Gastrocnemius medialis (tissue), 4 donors: ENCODE data around the gene PRKCE. TPM values are rescaled to one million over a fixed set of nuclear protein-coding genes. Genes with fewer than 3 reads are reported as not detected.

ENCODE experiments used
- ATAC-seq, 2 donors: fragments of 150-250 bp; one replicate each; pipeline ENCODE4 v1.9.1; 2016
- DNase-seq, 2 donors: peaks; one replicate each; pipeline ENCODE4 v3.0.0-alpha.2; 2019
- H3K27ac ChIP-seq, 4 donors: fragments of 200-600 bp; sonication (generic); 1 replicate in 1 of 4; 2 replicates in 3 of 4; pipeline ENCODE4 v1.5.1; 2016 to 2018; ENCODE audit warnings: mild to moderate bottlenecking in 2 of 4, moderate library complexity in 1 of 4
- H3K27me3 ChIP-seq, 3 donors: fragments of 200-600 bp; sonication (generic) in 2 of 3; 1 replicate in 1 of 3; 2 replicates in 2 of 3; pipeline versions ENCODE4 v1.5.1 to v1.6.0; 2016 to 2019; ENCODE audit warnings: mild to moderate bottlenecking in 1 of 3, moderate library complexity in 1 of 3
- H3K36me3 ChIP-seq, 2 donors: fragments of 200-600 bp; sonication (generic) in 1 of 2; one replicate each; pipeline ENCODE4 v1.5.1; 2017 to 2018
- H3K4me1 ChIP-seq, 2 donors: fragments of 200-600 bp; sonication (generic) in 1 of 2; one replicate each; pipeline ENCODE4 v1.5.1; 2016 to 2017; ENCODE audit warnings: mild to moderate bottlenecking in 2 of 2
- H3K4me3 ChIP-seq, 4 donors: fragments of 200-600 bp; sonication (generic) in 3 of 4; 1 replicate in 1 of 4; 2 replicates in 3 of 4; pipeline ENCODE4 v1.5.1; 2016 to 2019; ENCODE audit warnings: mild to moderate bottlenecking in 2 of 4
- H3K9me3 ChIP-seq, 3 donors: fragments of 200-600 bp; sonication (generic) in 2 of 3; 1 replicate in 1 of 3; 2 replicates in 2 of 3; pipeline ENCODE4 v1.5.1; 2016 to 2019
- POLR2A ChIP-seq, 2 donors: fragments of 450-650 bp; IDR thresholded peaks; one replicate each; pipeline ENCODE4 v1.6.1; 2017; ENCODE audit warnings: antibody characterized with exemption in 2 of 2, mild to moderate bottlenecking in 2 of 2, moderate library complexity in 2 of 2
- in situ Hi-C, 4 donors: fragments of 200-750 bp; cut with MboI; loops; one replicate each; pipeline versions ENCODE4 v1.15.0 to v1.8.0; 2017; ENCODE audit warnings: low sequenced_read_pairs in 4 of 4
- intact Hi-C: fragments of 100-400 bp; cut with DNase I; formaldehyde crosslinking; loops from one replicate; pipeline ENCODE4 v1.15.1; 2023; ENCODE audit warnings: low total_unique reads
- total RNA-seq, 4 donors: library from RNA; depleted of rRNA; stranded (reverse); fragments of >200 nt; gene quantifications; one replicate each; pipeline versions ENCODE4 v1.1.0 to v1.2.3, GENCODE V29; 2016
- TF ChIP-seq, protein P1 (sequence below), 5 experiments: fragments of 450-650 bp in 3 of 5; fragments of 200-600 bp in 2 of 5; sonication (generic) in 2 of 5; IDR thresholded peaks in 4 of 5; conservative IDR thresholded peaks in 1 of 5; 1 replicate in 4 of 5; 2 replicates in 1 of 5; pipeline ENCODE4 v1.5.1; 2016 to 2019; ENCODE audit warnings: antibody characterized with exemption in 5 of 5, mild to moderate bottlenecking in 3 of 5, moderate library complexity in 3 of 5

PRKCE gene
- total RNA-seq, 4 donors from 2014 or later: 5.8 to 28.9 (median 11.8) TPM

DNA sequence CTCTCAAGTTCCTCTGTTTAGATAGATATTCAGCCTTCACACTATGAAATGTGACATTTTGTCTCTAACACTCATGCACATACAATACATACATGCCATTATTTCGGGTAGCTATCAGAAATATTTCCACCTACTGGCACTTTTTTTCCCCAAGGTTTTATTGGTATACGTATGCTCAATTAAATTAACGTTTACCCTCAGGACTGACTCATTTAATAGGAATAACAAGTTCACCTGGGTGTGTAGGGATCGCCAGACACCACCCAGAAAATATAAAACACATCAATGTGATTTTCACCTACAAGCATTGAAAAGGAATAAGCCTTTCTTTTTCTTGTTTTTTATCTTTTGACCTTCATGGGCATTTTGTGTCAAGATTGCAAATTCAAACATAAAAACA, 507.2 kb downstream of the PRKCE start:
- no peak for ATAC-seq
- H3K4me1 ChIP-seq: peaks cover under 1 to 1% of the 10 kb centered on the region in 2 donors
- H3K9me3 ChIP-seq: no peaks in the 10 kb centered on the region
- no peak for TF ChIP-seq POLR2A (IDR thresholded peaks at IDR 0.05)
- TF ChIP-seq, protein P1, sequence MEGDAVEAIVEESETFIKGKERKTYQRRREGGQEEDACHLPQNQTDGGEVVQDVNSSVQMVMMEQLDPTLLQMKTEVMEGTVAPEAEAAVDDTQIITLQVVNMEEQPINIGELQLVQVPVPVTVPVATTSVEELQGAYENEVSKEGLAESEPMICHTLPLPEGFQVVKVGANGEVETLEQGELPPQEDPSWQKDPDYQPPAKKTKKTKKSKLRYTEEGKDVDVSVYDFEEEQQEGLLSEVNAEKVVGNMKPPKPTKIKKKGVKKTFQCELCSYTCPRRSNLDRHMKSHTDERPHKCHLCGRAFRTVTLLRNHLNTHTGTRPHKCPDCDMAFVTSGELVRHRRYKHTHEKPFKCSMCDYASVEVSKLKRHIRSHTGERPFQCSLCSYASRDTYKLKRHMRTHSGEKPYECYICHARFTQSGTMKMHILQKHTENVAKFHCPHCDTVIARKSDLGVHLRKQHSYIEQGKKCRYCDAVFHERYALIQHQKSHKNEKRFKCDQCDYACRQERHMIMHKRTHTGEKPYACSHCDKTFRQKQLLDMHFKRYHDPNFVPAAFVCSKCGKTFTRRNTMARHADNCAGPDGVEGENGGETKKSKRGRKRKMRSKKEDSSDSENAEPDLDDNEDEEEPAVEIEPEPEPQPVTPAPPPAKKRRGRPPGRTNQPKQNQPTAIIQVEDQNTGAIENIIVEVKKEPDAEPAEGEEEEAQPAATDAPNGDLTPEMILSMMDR (IDR thresholded peaks at IDR 0.05 in 4 of 5, conservative IDR thresholded peaks at IDR 0.05 in 1 of 5): no peak
- H3K36me3 ChIP-seq: peaks cover 0 to 7% of the 10 kb centered on the region in 2 donors
- no peak overlapping the region for H3K4me3 ChIP-seq
- intact Hi-C loops (no loop called here), in situ Hi-C loops (no loop called here)
- no peaks in the 10 kb centered on the region for H3K27me3 ChIP-seq
- no peak for DNase-seq
- no peak overlapping the region for H3K27ac ChIP-seq

DNA sequence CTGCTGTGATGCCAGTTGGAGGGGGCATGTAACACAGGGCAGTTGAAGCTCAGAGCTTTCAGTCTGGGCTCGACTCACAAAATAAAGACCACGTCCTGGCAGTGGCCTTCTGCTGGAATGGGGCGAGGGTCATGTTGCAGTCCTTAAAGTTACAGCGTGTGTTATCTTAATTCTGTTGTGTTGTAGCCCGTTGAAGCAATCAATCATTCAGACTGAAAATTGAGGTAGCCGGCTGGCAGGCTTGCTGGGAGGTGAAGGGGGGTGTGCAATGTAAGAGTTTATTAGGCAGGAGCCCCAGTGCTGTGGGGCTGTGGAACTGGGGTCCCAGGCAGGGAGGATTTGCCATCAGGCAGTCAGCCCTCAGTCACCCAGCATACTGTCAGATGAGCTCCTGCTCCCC, 508.9 kb downstream of the PRKCE start:
- Histone ChIP-seq H3K27ac (no peak overlapping the region), H3K36me3 (peaks cover 0 to 7% of the 10 kb centered on the region in 2 donors), H3K9me3 (no peaks in the 10 kb centered on the region), H3K27me3 (no peaks in the 10 kb centered on the region), H3K4me3 (no peak overlapping the region), H3K4me1 (peaks cover 13 to 14% of the 10 kb centered on the region in 2 donors)
- TF ChIP-seq POLR2A (IDR thresholded peaks at IDR 0.05): no peak
- TF ChIP-seq, protein P1 (IDR thresholded peaks at IDR 0.05 in 4 of 5, conservative IDR thresholded peaks at IDR 0.05 in 1 of 5): no peak
- intact Hi-C loops (no loop called here), in situ Hi-C loops (no loop called here)
- DNase-seq (no peak), ATAC-seq (no peak)

DNA sequence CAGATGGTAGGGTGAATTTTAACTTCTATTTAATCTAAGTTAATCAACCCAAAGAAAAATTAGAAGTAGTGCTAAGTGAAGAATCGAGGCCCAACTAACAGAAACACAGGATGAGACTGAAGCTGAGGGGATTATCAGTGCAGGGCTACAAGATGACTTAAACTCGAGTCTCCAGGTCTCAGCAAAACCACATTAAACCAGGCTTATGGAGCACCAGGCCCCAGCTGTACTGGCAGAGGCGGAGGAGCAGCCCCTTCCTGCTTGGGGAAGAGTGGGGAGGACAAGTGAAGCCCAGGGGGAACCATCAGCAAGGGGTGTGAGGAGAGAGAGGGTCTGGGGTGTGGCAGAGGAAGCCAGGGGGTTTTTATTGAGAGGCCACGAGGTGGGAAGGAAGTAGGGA, 509.8 kb downstream of the PRKCE start:
- H3K4me1 ChIP-seq: peaks cover 13 to 16% of the 10 kb centered on the region in 2 donors
- H3K36me3 ChIP-seq: peaks cover 0 to 7% of the 10 kb centered on the region in 2 donors
- DNase-seq (no peak), ATAC-seq (no peak)
- no peaks in the 10 kb centered on the region for H3K9me3 ChIP-seq
- no peak overlapping the region for H3K27ac ChIP-seq
- H3K27me3 ChIP-seq: no peaks in the 10 kb centered on the region
- in situ Hi-C loops (no loop called here), intact Hi-C loops (no loop called here)
- H3K4me3 ChIP-seq: no peak overlapping the region
- TF ChIP-seq, protein P1 (IDR thresholded peaks at IDR 0.05 in 4 of 5, conservative IDR thresholded peaks at IDR 0.05 in 1 of 5): no peak
- no peak for TF ChIP-seq POLR2A (IDR thresholded peaks at IDR 0.05)

DNA sequence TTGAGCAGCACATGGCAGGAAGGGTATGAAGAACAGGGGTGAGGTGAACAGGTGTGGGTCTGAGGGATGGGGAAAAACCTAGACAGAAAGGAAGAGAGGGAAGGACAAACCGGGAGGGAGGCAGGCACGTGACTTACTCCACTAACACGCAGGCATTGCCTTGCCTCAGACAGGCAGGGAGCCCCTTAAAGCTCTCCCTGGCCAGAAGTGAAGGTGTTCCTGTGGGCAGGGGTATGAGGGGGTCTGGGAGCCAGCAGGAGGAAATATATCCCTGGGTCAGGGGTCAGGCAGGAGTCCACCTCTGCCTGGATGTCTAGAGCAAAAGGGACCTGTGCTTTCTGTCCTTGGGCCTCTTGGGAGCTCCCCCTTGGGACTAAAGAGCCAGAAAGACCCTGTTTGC, 510.4 kb downstream of the PRKCE start:
- TF ChIP-seq, protein P1 (IDR thresholded peaks at IDR 0.05 in 4 of 5, conservative IDR thresholded peaks at IDR 0.05 in 1 of 5): no peak
- no peak for TF ChIP-seq POLR2A (IDR thresholded peaks at IDR 0.05)
- in situ Hi-C loops: no loop called here
- peaks cover 13 to 16% of the 10 kb centered on the region in 2 donors for H3K4me1 ChIP-seq
- H3K36me3 ChIP-seq: peaks cover 0 to 7% of the 10 kb centered on the region in 2 donors
- no peak overlapping the region for H3K4me3 ChIP-seq
- no peaks in the 10 kb centered on the region for H3K9me3 ChIP-seq
- H3K27me3 ChIP-seq: no peaks in the 10 kb centered on the region
- intact Hi-C loops: no loop called here
- H3K27ac ChIP-seq: no peak overlapping the region
- no peak for DNase-seq
- no peak for ATAC-seq
